ENCODE measurements around the gene NIN. TPM values are rescaled to one million over a fixed set of nuclear protein-coding genes. Genes with fewer than 3 reads are reported as not detected.
A peak's percentile ranks its signal among the peaks of the same experiment; 100 is the strongest.

NIN gene
- total and polyA plus RNA-seq, 2 of the 4 experiments (the other 2 are of a cell fraction) = 15.2 to 98.4 TPM

DNA sequence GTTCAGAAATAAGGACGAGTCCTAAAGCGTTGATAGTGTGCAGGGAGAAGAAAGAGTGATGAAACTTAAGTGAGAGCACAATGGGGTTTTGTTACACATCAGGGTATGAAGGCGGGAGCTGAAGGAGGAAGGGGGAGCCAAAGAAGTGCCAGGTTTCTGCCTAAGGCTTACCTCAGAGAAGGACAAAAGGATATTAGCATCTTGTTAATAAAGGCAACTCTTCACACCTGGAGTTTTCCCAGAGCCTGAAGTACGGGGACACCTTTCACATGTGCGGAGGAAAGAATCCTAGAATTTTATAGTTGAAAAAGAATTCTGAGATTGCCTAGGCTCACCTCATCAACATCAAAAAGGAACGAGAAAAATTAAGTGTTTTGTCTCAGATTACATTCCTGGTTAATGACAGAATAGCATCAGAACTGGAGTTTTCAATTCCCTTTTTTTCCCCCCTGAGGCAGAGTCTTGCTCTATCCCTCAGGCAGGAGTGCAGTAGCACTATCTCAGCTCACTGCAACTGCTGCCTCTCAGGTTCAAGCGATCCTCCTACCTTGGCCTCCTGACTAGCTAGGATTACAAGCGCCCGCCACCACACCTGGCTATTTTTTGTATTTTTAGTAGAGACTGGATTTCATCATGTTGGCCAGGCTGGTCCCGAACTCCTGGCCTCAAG is 160.6 kb downstream of the NIN start:
- no TSS peak for BruUV-seq (replicated peaks)
- Histone ChIP-seq H2AK9ac (replicated peaks; ENCODE audit: low read depth, low read length, poor library complexity) (no peak overlapping the region), H3K9me1 (ENCODE audit: insufficient read depth, low read length) (peaks cover 12% of the 10 kb centered on the region), H3K9ac (ENCODE audit: low read depth, low read length) (peak overlapping the region; percentile 34; the same call in 1 of the 2 replicates), H2AFZ (replicated peaks; ENCODE audit: low read length, poor library complexity) (peak overlapping the region; percentile 69), H2AK5ac (ENCODE audit: low read depth, low read length) (peak overlapping the region; percentile 80), H3K4ac (ENCODE audit: low read depth, low read length) (peak overlapping the region; percentile 87), H3K79me1 (ENCODE audit: low read depth in 1 of 2, low read length in 2 of 2) (peaks cover 3 to 18% of the 10 kb centered on the region in 2 experiments; a peak in 2 of 4 replicates), H2BK5ac (ENCODE audit: low read depth, low read length, poor library complexity, severe bottlenecking) (peak overlapping the region; percentile 66), H3K27ac (ENCODE audit: insufficient read depth, low read length) (peak overlapping the region; percentile 67; the same call in 1 of the 2 replicates), H2BK15ac (ENCODE audit: low read depth, low read length) (peak overlapping the region; percentile 84), H2BK120ac (ENCODE audit: low read depth, low read length) (peak overlapping the region; percentile 92), H3K9me3 (ENCODE audit: control insufficient read depth, insufficient read depth, low read length) (no peaks in the 10 kb centered on the region), H3K27me3 (ENCODE audit: control insufficient read depth, insufficient read depth, low read length) (no peaks in the 10 kb centered on the region), H4K20me1 (ENCODE audit: insufficient read depth, low read length) (peaks cover 8% of the 10 kb centered on the region; the same call in 1 of the 2 replicates), H4K91ac (ENCODE audit: insufficient read depth, low read depth, low read length) (peak overlapping the region; percentile 61), H3K36me3 (ENCODE audit: control insufficient read depth, insufficient read depth, low read length) (no peaks in the 10 kb centered on the region), H3K18ac (ENCODE audit: low read depth, low read length) (peak overlapping the region; percentile 91), H3K56ac (ENCODE audit: extremely low read depth, insufficient read depth, low read length) (no peak overlapping the region), H3K23ac (ENCODE audit: low read depth, low read length) (peak overlapping the region; percentile 73), H3K4me3 (ENCODE audit: insufficient read depth, low read depth, low read length) (no peak overlapping the region), H4K8ac (ENCODE audit: low read depth in 2 of 2, low read length in 2 of 2) (peak overlapping the region; percentile 33 to 55; a peak in 3 of 4 replicates), H3K4me1 (ENCODE audit: control insufficient read depth, insufficient read depth, low read length) (peaks cover 15% of the 10 kb centered on the region), H3K14ac (replicated peaks; ENCODE audit: low read depth, low read length) (peak overlapping the region; percentile 65), H4K5ac (ENCODE audit: low read depth, low read length) (peak overlapping the region; percentile 97), H2BK20ac (ENCODE audit: low read depth, low read length) (peak overlapping the region; percentile 93), H3K4me2 (ENCODE audit: low read depth, low read length) (peak overlapping the region; percentile 74)
- ATAC-seq (ENCODE audit: low read depth) = peak; percentile 8; the same call in 1 of the 2 replicates
- in situ Hi-C loops (cut with MboI; ENCODE audit: low sequenced_read_pairs) = no loop called here
- CTCF ChIA-PET = no interaction called here
- intact Hi-C loops (cut with micrococcal nuclease) = no loop called here
- DNase-seq = peak; percentile 49
- POLR2A ChIA-PET (ENCODE audit: unreplicated experiment) = no interaction called here
- TF ChIP-seq RAD21 (IDR thresholded peaks at IDR 0.05; ENCODE audit: low read length) (no peak), BHLHE40 (IDR thresholded peaks at IDR 0.05; ENCODE audit: low read depth, low read length) (no peak), MAFK (IDR thresholded peaks at IDR 0.05; ENCODE audit: low read depth, low read length) (no peak), FOS (IDR thresholded peaks at IDR 0.05; ENCODE audit: low read depth, low read length) (no peak), SMC3 (IDR thresholded peaks at IDR 0.05; ENCODE audit: low read depth, low read length) (no peak), RFX5 (IDR thresholded peaks at IDR 0.05; ENCODE audit: low read depth, low read length) (no peak), CTCF (conservative IDR thresholded peaks at IDR 0.05; ENCODE audit: low read depth, low read length) (no peak), MAZ (IDR thresholded peaks at IDR 0.05; ENCODE audit: borderline replicate concordance, low read depth, low read length) (no peak), CHD1 (IDR thresholded peaks at IDR 0.05; ENCODE audit: low read depth, low read length) (no peak), USF2 (IDR thresholded peaks at IDR 0.05; ENCODE audit: low read depth, low read length) (no peak), POLR2A (IDR thresholded peaks at IDR 0.05; ENCODE audit: low read depth, low read length) (no peak)
- TF ChIP-seq, protein P1, sequence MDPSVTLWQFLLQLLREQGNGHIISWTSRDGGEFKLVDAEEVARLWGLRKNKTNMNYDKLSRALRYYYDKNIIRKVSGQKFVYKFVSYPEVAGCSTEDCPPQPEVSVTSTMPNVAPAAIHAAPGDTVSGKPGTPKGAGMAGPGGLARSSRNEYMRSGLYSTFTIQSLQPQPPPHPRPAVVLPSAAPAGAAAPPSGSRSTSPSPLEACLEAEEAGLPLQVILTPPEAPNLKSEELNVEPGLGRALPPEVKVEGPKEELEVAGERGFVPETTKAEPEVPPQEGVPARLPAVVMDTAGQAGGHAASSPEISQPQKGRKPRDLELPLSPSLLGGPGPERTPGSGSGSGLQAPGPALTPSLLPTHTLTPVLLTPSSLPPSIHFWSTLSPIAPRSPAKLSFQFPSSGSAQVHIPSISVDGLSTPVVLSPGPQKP (IDR thresholded peaks at IDR 0.05; ENCODE audit: borderline replicate concordance, low read depth, low read length) = no peak
- 69% methylated on average over 3 of the region's 10 CpGs; no CpG with 5 or more reads in 1 of the 2 experiments for WGBS, 2 experiments (ENCODE audit: extremely low coverage in 2 of 2, insufficient read length in 1 of 2)
- dilution Hi-C loops (cut with HindIII; ENCODE audit: low sequenced_read_pairs, unreplicated experiment) = no loop called here
